NT2/D1 (cell line): ENCODE results near the gene NTM.

ENCODE experiments used
- DNase-seq: peaks from one replicate; pipeline ENCODE4 v3.0.0-alpha.2; 2011; ENCODE audit warnings: low read depth, low spot score
- H3K27me3 ChIP-seq: 2 replicates; pipeline ENCODE4 v1.6.0; 2011; ENCODE audit warnings: mild to moderate bottlenecking; ENCODE audit not compliant: insufficient read length, insufficient read depth
- H3K36me3 ChIP-seq: 2 replicates; pipeline ENCODE4 v1.6.1; 2011; ENCODE audit warnings: mild to moderate bottlenecking, low read length, mixed read lengths; ENCODE audit not compliant: insufficient read depth, insufficient read length
- H3K4me1 ChIP-seq: 2 replicates; pipeline ENCODE4 v1.5.1; 2011; ENCODE audit not compliant: insufficient read depth, insufficient read length
- H3K4me3 ChIP-seq: 2 replicates; pipeline ENCODE4 v1.5.1; 2011; ENCODE audit warnings: low read depth; ENCODE audit not compliant: insufficient read length
- H3K9ac ChIP-seq: 2 replicates; pipeline ENCODE4 v1.6.0; 2011; ENCODE audit warnings: low read depth; ENCODE audit not compliant: insufficient read length
- H3K9me3 ChIP-seq: 2 replicates; pipeline ENCODE4 v1.5.1; 2011; ENCODE audit warnings: mild to moderate bottlenecking, low read length; ENCODE audit not compliant: insufficient read depth
- SUZ12 ChIP-seq: IDR thresholded peaks from 2 replicates; pipeline ENCODE4 v1.6.1; 2011; ENCODE audit not compliant: insufficient read length, insufficient read depth; ENCODE audit errors: extremely low read depth
- YY1 ChIP-seq: IDR thresholded peaks from 2 replicates; pipeline ENCODE4 v1.6.1; 2011; ENCODE audit not compliant: insufficient read length, insufficient read depth
- ZNF274 ChIP-seq: IDR thresholded peaks from 2 replicates; pipeline ENCODE4 v1.6.1; 2011; ENCODE audit warnings: mild to moderate bottlenecking, low read depth, low read length

Gene NTM

GRCh38 chr11:131841925-131842635 is 471.7 kb downstream of the NTM start:
- no peaks in the 10 kb centered on the region for H3K4me1 ChIP-seq
- no peaks in the 10 kb centered on the region for H3K36me3 ChIP-seq
- DNase-seq = no peak
- H3K9me3 ChIP-seq = no peaks in the 10 kb centered on the region
- H3K9ac ChIP-seq = no peak overlapping the region
- H3K4me3 ChIP-seq = no peak overlapping the region
- TF ChIP-seq SUZ12 (no peak), ZNF274 (no peak), YY1 (no peak)
- H3K27me3 ChIP-seq = no peaks in the 10 kb centered on the region

- peak; percentile 57 for DNase-seq
- no peaks in the 10 kb centered on the region for H3K36me3 ChIP-seq
- no peak overlapping the region for H3K9ac ChIP-seq
- no peak for TF ChIP-seq SUZ12
- TF ChIP-seq YY1 = no peak
- TF ChIP-seq ZNF274 = no peak
- H3K4me3 ChIP-seq = no peak overlapping the region
- H3K27me3 ChIP-seq = no peaks in the 10 kb centered on the region
- no peaks in the 10 kb centered on the region for H3K4me1 ChIP-seq
- no peaks in the 10 kb centered on the region for H3K9me3 ChIP-seq
Measured at GRCh38 chr11:131845255-131845654, 474.8 kb downstream of the NTM start.

- Histone ChIP-seq H3K4me1 (no peaks in the 10 kb centered on the region), H3K27me3 (no peaks in the 10 kb centered on the region), H3K9me3 (no peaks in the 10 kb centered on the region), H3K9ac (no peak overlapping the region), H3K4me3 (no peak overlapping the region), H3K36me3 (no peaks in the 10 kb centered on the region)
- TF ChIP-seq ZNF274 (no peak), SUZ12 (no peak), YY1 (no peak)
- DNase-seq = no peak
Measured at GRCh38 chr11:131849485-131849884, 479.1 kb downstream of the NTM start.

- no peak for DNase-seq
- TF ChIP-seq SUZ12 (no peak), YY1 (no peak), ZNF274 (no peak)
- no peaks in the 10 kb centered on the region for H3K36me3 ChIP-seq
- no peaks in the 10 kb centered on the region for H3K4me1 ChIP-seq
- no peaks in the 10 kb centered on the region for H3K27me3 ChIP-seq
- no peak overlapping the region for H3K9ac ChIP-seq
- H3K4me3 ChIP-seq = no peak overlapping the region
- H3K9me3 ChIP-seq = no peaks in the 10 kb centered on the region
Measured at GRCh38 chr11:131850507-131850906, 480.1 kb downstream of the NTM start.

- Histone ChIP-seq H3K36me3 (no peaks in the 10 kb centered on the region), H3K27me3 (no peaks in the 10 kb centered on the region), H3K4me3 (no peak overlapping the region), H3K9ac (no peak overlapping the region), H3K4me1 (no peaks in the 10 kb centered on the region), H3K9me3 (no peaks in the 10 kb centered on the region)
- TF ChIP-seq ZNF274 (no peak), SUZ12 (no peak), YY1 (no peak)
- no peak for DNase-seq
Measured at GRCh38 chr11:131851964-131852755, 481.7 kb downstream of the NTM start.

GRCh38 chr11:131852757-131853156 is 482.3 kb downstream of the NTM start:
- Histone ChIP-seq H3K4me1 (no peaks in the 10 kb centered on the region), H3K36me3 (no peaks in the 10 kb centered on the region), H3K9me3 (no peaks in the 10 kb centered on the region), H3K9ac (no peak overlapping the region), H3K27me3 (no peaks in the 10 kb centered on the region), H3K4me3 (no peak overlapping the region)
- no peak for DNase-seq
- TF ChIP-seq SUZ12 (no peak), ZNF274 (no peak), YY1 (no peak)

- Histone ChIP-seq H3K9ac (no peak overlapping the region), H3K4me3 (no peak overlapping the region), H3K9me3 (no peaks in the 10 kb centered on the region), H3K27me3 (no peaks in the 10 kb centered on the region), H3K4me1 (no peaks in the 10 kb centered on the region), H3K36me3 (no peaks in the 10 kb centered on the region)
- TF ChIP-seq ZNF274 (no peak), SUZ12 (no peak), YY1 (no peak)
- no peak for DNase-seq
Measured at GRCh38 chr11:131854391-131854790, 484.0 kb downstream of the NTM start.
